ENCODE data around the gene CUX1.

DNA sequence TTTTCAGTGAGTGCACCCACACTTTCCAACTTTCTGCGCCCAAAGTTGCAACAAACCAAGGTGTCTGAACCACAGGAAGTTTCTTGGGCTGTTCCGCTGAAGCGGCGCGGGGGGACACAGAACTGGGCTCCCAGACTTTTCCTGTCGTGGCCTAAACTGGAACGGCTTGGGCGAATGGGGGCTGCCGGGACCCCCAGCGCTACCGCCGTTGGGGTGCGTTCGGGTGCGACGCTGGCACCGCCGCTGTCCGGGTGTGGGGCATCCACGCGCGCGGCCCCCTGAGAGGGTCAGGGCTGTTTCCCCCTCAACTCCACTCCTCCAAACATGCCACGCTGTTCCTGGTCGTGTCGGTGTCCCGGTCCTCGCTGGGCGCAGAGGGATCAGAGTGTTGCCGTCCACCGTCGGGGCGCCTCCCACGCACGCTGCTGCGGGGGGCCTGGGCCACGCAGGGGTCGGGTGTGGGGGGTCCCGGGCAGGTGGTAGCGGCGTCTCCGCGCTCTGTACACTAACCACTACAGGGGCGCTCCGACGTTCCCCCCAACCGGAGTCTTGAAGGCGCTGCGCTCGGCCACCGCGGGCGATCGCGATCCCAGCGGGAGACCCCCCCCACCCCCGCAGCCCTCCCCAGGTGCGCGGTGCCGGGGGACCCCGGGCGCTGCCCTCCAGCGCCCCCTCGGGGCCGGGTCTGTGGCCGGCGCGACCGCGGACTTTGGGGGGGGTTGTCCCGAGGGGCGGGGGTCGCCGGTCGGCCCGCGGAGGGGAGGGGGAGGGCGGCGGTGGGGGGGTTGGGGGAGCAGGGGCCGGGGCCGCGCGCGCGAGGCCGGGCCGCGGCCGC, 2.2 kb upstream of the CUX1 start:
- TF ChIP-seq, protein P1, sequence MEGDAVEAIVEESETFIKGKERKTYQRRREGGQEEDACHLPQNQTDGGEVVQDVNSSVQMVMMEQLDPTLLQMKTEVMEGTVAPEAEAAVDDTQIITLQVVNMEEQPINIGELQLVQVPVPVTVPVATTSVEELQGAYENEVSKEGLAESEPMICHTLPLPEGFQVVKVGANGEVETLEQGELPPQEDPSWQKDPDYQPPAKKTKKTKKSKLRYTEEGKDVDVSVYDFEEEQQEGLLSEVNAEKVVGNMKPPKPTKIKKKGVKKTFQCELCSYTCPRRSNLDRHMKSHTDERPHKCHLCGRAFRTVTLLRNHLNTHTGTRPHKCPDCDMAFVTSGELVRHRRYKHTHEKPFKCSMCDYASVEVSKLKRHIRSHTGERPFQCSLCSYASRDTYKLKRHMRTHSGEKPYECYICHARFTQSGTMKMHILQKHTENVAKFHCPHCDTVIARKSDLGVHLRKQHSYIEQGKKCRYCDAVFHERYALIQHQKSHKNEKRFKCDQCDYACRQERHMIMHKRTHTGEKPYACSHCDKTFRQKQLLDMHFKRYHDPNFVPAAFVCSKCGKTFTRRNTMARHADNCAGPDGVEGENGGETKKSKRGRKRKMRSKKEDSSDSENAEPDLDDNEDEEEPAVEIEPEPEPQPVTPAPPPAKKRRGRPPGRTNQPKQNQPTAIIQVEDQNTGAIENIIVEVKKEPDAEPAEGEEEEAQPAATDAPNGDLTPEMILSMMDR (conservative IDR thresholded peaks at IDR 0.05 in 1 of 2, IDR thresholded peaks at IDR 0.05 in 1 of 2; ENCODE audit: low read depth in 1 of 2, low read length in 2 of 2) = peak; percentile 11 to 29
- no peak for TF ChIP-seq EZH2 (IDR thresholded peaks at IDR 0.05; ENCODE audit: low read length, missing control alignments)

Measured in fibroblast of lung (primary cell).